OCI-LY7 (cell line): ENCODE results near the gene TMEM255B. TPM values are rescaled to one million over a fixed set of nuclear protein-coding genes. Genes with fewer than 3 reads are reported as not detected.

Experiments used
- BruUV-seq: library from RNA; stranded (reverse); fragments of 400-500 nt; replicated peaks from 2 replicates; lab custom pipeline; 2021; lab: Mats Ljungman, UMichigan
- CTCF ChIA-PET: fragments of 300-600 bp; sonication (Branson Sonifier 250); formaldehyde crosslinking; loops from one replicate; lab custom pipeline; 2022; ENCODE audit warnings: antibody characterized with exemption; ENCODE audit not compliant: unreplicated experiment; lab: Charles Lee
- POLR2A ChIA-PET: fragments of 300-600 bp; sonication (Branson Sonifier 250); formaldehyde crosslinking; loops from one replicate; lab custom pipeline; 2022; ENCODE audit warnings: antibody characterized with exemption; lab: Charles Lee
- DNase-seq: peaks from one replicate; pipeline ENCODE4 v3.0.0-alpha.2; 2015; ENCODE audit warnings: low spot score
- H2AFZ ChIP-seq: fragments of 200-600 bp; sonication (generic), shearing (Covaris generic); 2 replicates; pipeline ENCODE4 v1.6.1; 2014; ENCODE audit warnings: mild to moderate bottlenecking, antibody characterized with exemption, low read length, moderate library complexity
- H3K27ac ChIP-seq: fragments of 200-600 bp; sonication (generic); 2 replicates; pipeline ENCODE4 v1.5.1; 2014; ENCODE audit warnings: mixed run types, low read depth, mild to moderate bottlenecking, moderate library complexity, low read length, inconsistent platforms; ENCODE audit not compliant: poor library complexity, severe bottlenecking
- H3K36me3 ChIP-seq: fragments of 200-600 bp; sonication (generic); 2 replicates; pipeline ENCODE4 v1.6.1; 2014; ENCODE audit warnings: mild to moderate bottlenecking, antibody characterized with exemption, low read length, moderate library complexity, mixed read lengths; ENCODE audit not compliant: insufficient read depth
- H3K4me1 ChIP-seq: fragments of 200-600 bp; sonication (generic); 2 replicates; pipeline ENCODE4 v1.5.1; 2014; ENCODE audit warnings: mild to moderate bottlenecking, low read length; ENCODE audit not compliant: insufficient read depth, poor library complexity, severe bottlenecking
- H3K4me2 ChIP-seq: fragments of 200-600 bp; sonication (generic); 2 replicates; pipeline ENCODE4 v1.6.1; 2014; ENCODE audit warnings: mild to moderate bottlenecking, low read length
- H3K4me3 ChIP-seq: fragments of 200-600 bp; sonication (generic); 2 replicates; pipeline ENCODE4 v1.5.1; 2014; ENCODE audit warnings: mild to moderate bottlenecking, low read depth, low read length; ENCODE audit not compliant: poor library complexity, severe bottlenecking
- H3K79me2 ChIP-seq: fragments of 200-600 bp; sonication (generic); 2 replicates; pipeline ENCODE4 v1.6.1; 2016; ENCODE audit warnings: low read depth, mild to moderate bottlenecking, low read length, moderate library complexity, mixed read lengths; ENCODE audit not compliant: insufficient read depth
- H3K9me2 ChIP-seq: fragments of 200-600 bp; sonication (generic); 2 replicates; pipeline ENCODE4 v1.6.1; 2016; ENCODE audit warnings: mild to moderate bottlenecking, low read length, mixed read lengths; ENCODE audit not compliant: insufficient read depth
- H3K9me3 ChIP-seq: fragments of 200-600 bp; sonication (generic); 2 replicates; pipeline ENCODE4 v1.6.1; 2014; ENCODE audit warnings: mild to moderate bottlenecking, mixed run types, low read length, mixed read lengths
- H4K20me1 ChIP-seq: fragments of 200-600 bp; sonication (generic); 2 replicates; pipeline ENCODE4 v1.6.1; 2014; ENCODE audit warnings: mild to moderate bottlenecking, antibody characterized with exemption, low read length, moderate library complexity, mixed read lengths; ENCODE audit not compliant: insufficient read depth
- CTCF ChIP-seq: fragments of 200-600 bp; sonication (generic); conservative IDR thresholded peaks from 2 replicates; pipeline ENCODE4 v1.5.1; 2014; ENCODE audit warnings: mild to moderate bottlenecking, antibody characterized with exemption, low read length, moderate library complexity, mixed read lengths
- EZH2phosphoT487 ChIP-seq: fragments of 200-600 bp; sonication (generic); IDR thresholded peaks from 2 replicates; pipeline ENCODE4 v1.6.1; 2018; ENCODE audit warnings: low read depth, borderline replicate concordance, mild to moderate bottlenecking, mixed run types, antibody characterized with exemption, low read length, moderate library complexity, mixed read lengths
- intact Hi-C: fragments of 100-400 bp; cut with micrococcal nuclease; formaldehyde crosslinking; loops from one replicate; pipeline ENCODE4 v1.10.0; 2022; ENCODE audit not compliant: unreplicated experiment
- total RNA-seq, 2 experiments: library from RNA; depleted of rRNA in 1 of 2; stranded (reverse); fragments of >200 nt in 1 of 2; shearing (Covaris generic) in 1 of 2; gene quantifications; 2 replicates each; pipeline ENCODE4 v1.2.3, GENCODE V29; 2014 to 2022

TMEM255B gene
- total RNA-seq, 2 experiments from 2014 or later, result 2.6 to 6.8 TPM

GRCh38 chr13:113831061-113831460, 72.0 kb downstream of the TMEM255B start:
- CTCF ChIA-PET, result no interaction called here
- H3K4me2 ChIP-seq, result no peak overlapping the region
- BruUV-seq, result no TSS peak
- TF ChIP-seq CTCF, result no peak
- no peak for TF ChIP-seq EZH2phosphoT487
- no peaks in the 10 kb centered on the region for H3K79me2 ChIP-seq
- no peak overlapping the region for H2AFZ ChIP-seq
- no peak overlapping the region for H3K27ac ChIP-seq
- H3K36me3 ChIP-seq, result peaks cover 21% of the 10 kb centered on the region
- intact Hi-C loops, result no loop called here
- H3K4me3 ChIP-seq, result no peak overlapping the region
- no peaks in the 10 kb centered on the region for H4K20me1 ChIP-seq
- no peak for DNase-seq
- POLR2A ChIA-PET, result no interaction called here
- no peaks in the 10 kb centered on the region for H3K9me3 ChIP-seq
- H3K4me1 ChIP-seq, result no peaks in the 10 kb centered on the region
- H3K9me2 ChIP-seq, result no peaks in the 10 kb centered on the region

- H3K4me3 ChIP-seq, result no peak overlapping the region
- H3K79me2 ChIP-seq, result no peaks in the 10 kb centered on the region
- no peaks in the 10 kb centered on the region for H4K20me1 ChIP-seq
- intact Hi-C loops, result no loop called here
- ChIA-PET POLR2A (no interaction called here), CTCF (no interaction called here)
- no peak overlapping the region for H2AFZ ChIP-seq
- peaks cover 18% of the 10 kb centered on the region for H3K36me3 ChIP-seq
- no peak overlapping the region for H3K4me2 ChIP-seq
- no peaks in the 10 kb centered on the region for H3K4me1 ChIP-seq
- no peaks in the 10 kb centered on the region for H3K9me3 ChIP-seq
- no peaks in the 10 kb centered on the region for H3K9me2 ChIP-seq
- BruUV-seq, result no TSS peak
- no peak overlapping the region for H3K27ac ChIP-seq
- DNase-seq, result no peak
- TF ChIP-seq CTCF, result no peak
- TF ChIP-seq EZH2phosphoT487, result no peak
Measured at GRCh38 chr13:113832205-113832604, 73.2 kb downstream of the TMEM255B start.

GRCh38 chr13:113832631-113833030, 73.6 kb downstream of the TMEM255B start:
- no peak overlapping the region for H3K27ac ChIP-seq
- no peaks in the 10 kb centered on the region for H3K9me2 ChIP-seq
- no TSS peak for BruUV-seq
- H2AFZ ChIP-seq, result no peak overlapping the region
- H3K36me3 ChIP-seq, result peaks cover 13% of the 10 kb centered on the region
- TF ChIP-seq CTCF (no peak), EZH2phosphoT487 (no peak)
- H3K4me1 ChIP-seq, result no peaks in the 10 kb centered on the region
- H3K9me3 ChIP-seq, result no peaks in the 10 kb centered on the region
- H3K79me2 ChIP-seq, result no peaks in the 10 kb centered on the region
- POLR2A ChIA-PET, result no interaction called here
- intact Hi-C loops, result no loop called here
- CTCF ChIA-PET, result no interaction called here
- no peak overlapping the region for H3K4me2 ChIP-seq
- H4K20me1 ChIP-seq, result no peaks in the 10 kb centered on the region
- no peak for DNase-seq
- H3K4me3 ChIP-seq, result no peak overlapping the region
